Activated CD8-positive, alpha-beta T cell treated with anti-CD3 and anti-CD28 coated beads for 36 hours (primary cell): ENCODE results near the gene GYPE. TPM values are rescaled to one million over a fixed set of nuclear protein-coding genes. Genes with fewer than 3 reads are reported as not detected.
"Not testable (repeated sequence)": the region's sequence is repeated elsewhere in the genome, so short reads cannot be mapped to it uniquely, and the experiment has no call there.

Source experiments
- ATAC-seq: fragments of 200-7000 bp; cut with Tn5 transposase; one replicate; pipeline ENCODE4 v1.10.0; 2021; ENCODE audit warnings: mild to moderate bottlenecking, moderate library complexity
- CTCF ChIA-PET: fragments of 350-600 bp; sonication (Branson Sonifier 250); formaldehyde crosslinking; loops from one replicate; lab custom pipeline; 2021; ENCODE audit warnings: antibody characterized with exemption; lab: Charles Lee
- POLR2A ChIA-PET: fragments of 350-600 bp; sonication (Branson Sonifier 250); formaldehyde crosslinking; loops from one replicate; lab custom pipeline; 2021; ENCODE audit warnings: antibody characterized with exemption; lab: Charles Lee
- DNase-seq: peaks from one replicate; pipeline ENCODE4 v3.0.0-alpha.2; 2020
- H3K27ac Mint-ChIP-seq: one replicate; pipeline ENCODE4 v1.8.0; 2021; ENCODE audit warnings: mild to moderate bottlenecking, mixed read lengths
- H3K27me3 Mint-ChIP-seq: one replicate; pipeline ENCODE4 v1.8.0; 2021; ENCODE audit warnings: mixed read lengths
- H3K36me3 Mint-ChIP-seq: one replicate; pipeline ENCODE4 v1.8.0; 2021; ENCODE audit warnings: low read depth, mixed read lengths
- H3K4me1 Mint-ChIP-seq: one replicate; pipeline ENCODE4 v1.8.0; 2021; ENCODE audit warnings: low read depth, mixed read lengths
- H3K4me3 Mint-ChIP-seq: one replicate; pipeline ENCODE4 v1.8.0; 2021; ENCODE audit warnings: mild to moderate bottlenecking, moderate library complexity, mixed read lengths
- H3K9me3 Mint-ChIP-seq: one replicate; pipeline ENCODE4 v1.8.0; 2021; ENCODE audit warnings: mixed read lengths
- CTCF ChIP-seq: fragments of 200-600 bp; IDR thresholded peaks from one replicate; pipeline ENCODE4 v1.8.0; 2022; ENCODE audit warnings: antibody characterized with exemption, mild to moderate bottlenecking
- intact Hi-C: fragments of 100-400 bp; cut with micrococcal nuclease; formaldehyde crosslinking; loops from one replicate; pipeline ENCODE4 v1.10.0; 2022
- total RNA-seq, 2 experiments: library from RNA; stranded (reverse); gene quantifications; one replicate each; pipeline ENCODE4 v1.2.3, GENCODE V29; 2021

Gene GYPE
- total RNA-seq = under 1 TPM; 0.36 to 0.77 TPM

- H3K27ac Mint-ChIP-seq, ATAC-seq, H3K36me3 Mint-ChIP-seq, intact Hi-C loops, H3K27me3 Mint-ChIP-seq, CTCF ChIA-PET, DNase-seq, H3K4me3 Mint-ChIP-seq, POLR2A ChIA-PET, H3K4me1 Mint-ChIP-seq, H3K9me3 Mint-ChIP-seq: not testable (repeated sequence)
Measured at GRCh38 chr4:143905440-143905839, at the start of gene GYPE. GYPE (minus strand) TSS chr4:143905559; CDS start chr4:143905507, 52 bp downstream.

- H3K27me3 Mint-ChIP-seq, DNase-seq, H3K4me3 Mint-ChIP-seq, POLR2A ChIA-PET, H3K27ac Mint-ChIP-seq, H3K4me1 Mint-ChIP-seq, intact Hi-C loops, H3K36me3 Mint-ChIP-seq, CTCF ChIA-PET, ATAC-seq: not testable (repeated sequence)
- peaks cover 18% of the 10 kb centered on the region for H3K9me3 Mint-ChIP-seq
Measured at GRCh38 chr4:143951458-143951972, 46.2 kb upstream of the GYPE start.

- H3K27ac Mint-ChIP-seq, H3K36me3 Mint-ChIP-seq, H3K4me3 Mint-ChIP-seq, H3K27me3 Mint-ChIP-seq, POLR2A ChIA-PET, DNase-seq, CTCF ChIA-PET, H3K4me1 Mint-ChIP-seq, ATAC-seq, intact Hi-C loops: not testable (repeated sequence)
- peaks cover 17% of the 10 kb centered on the region for H3K9me3 Mint-ChIP-seq
Measured at GRCh38 chr4:143950967-143951366, 45.6 kb upstream of the GYPE start.

GRCh38 chr4:143950185-143950584 is 44.8 kb upstream of the GYPE start:
- ATAC-seq, H3K4me1 Mint-ChIP-seq, CTCF ChIA-PET, DNase-seq, H3K36me3 Mint-ChIP-seq, H3K4me3 Mint-ChIP-seq, intact Hi-C loops, H3K27ac Mint-ChIP-seq, POLR2A ChIA-PET, H3K27me3 Mint-ChIP-seq: not testable (repeated sequence)
- peaks cover 16% of the 10 kb centered on the region for H3K9me3 Mint-ChIP-seq

GRCh38 chr4:143947493-143947892 is 42.1 kb upstream of the GYPE start:
- CTCF ChIA-PET, H3K4me3 Mint-ChIP-seq, H3K36me3 Mint-ChIP-seq, H3K27me3 Mint-ChIP-seq, POLR2A ChIA-PET, H3K27ac Mint-ChIP-seq, intact Hi-C loops, DNase-seq, H3K4me1 Mint-ChIP-seq, ATAC-seq: not testable (repeated sequence)
- H3K9me3 Mint-ChIP-seq = peaks cover 12% of the 10 kb centered on the region

GRCh38 chr4:143940708-143941107 is 35.3 kb upstream of the GYPE start:
- H3K4me3 Mint-ChIP-seq, H3K9me3 Mint-ChIP-seq, H3K27ac Mint-ChIP-seq, POLR2A ChIA-PET, H3K27me3 Mint-ChIP-seq, CTCF ChIA-PET, intact Hi-C loops, H3K36me3 Mint-ChIP-seq, H3K4me1 Mint-ChIP-seq, ATAC-seq, DNase-seq: not testable (repeated sequence)

GRCh38 chr4:143939528-143939927 is 34.2 kb upstream of the GYPE start:
- Mint-ChIP-seq H3K36me3 (no peaks in the 10 kb centered on the region), H3K9me3 (no peaks in the 10 kb centered on the region), H3K4me3 (no peak overlapping the region), H3K27me3 (no peaks in the 10 kb centered on the region), H3K27ac (no peak overlapping the region), H3K4me1 (no peaks in the 10 kb centered on the region)
- ChIA-PET POLR2A (no interaction called here), CTCF (no interaction called here)
- DNase-seq (no peak), ATAC-seq (no peak)
- no peak for TF ChIP-seq CTCF
- intact Hi-C loops = no loop called here

- CTCF ChIA-PET, H3K4me3 Mint-ChIP-seq, H3K27me3 Mint-ChIP-seq, intact Hi-C loops, H3K27ac Mint-ChIP-seq, H3K4me1 Mint-ChIP-seq, ATAC-seq, DNase-seq, POLR2A ChIA-PET, H3K9me3 Mint-ChIP-seq, H3K36me3 Mint-ChIP-seq: not testable (repeated sequence)
Measured at GRCh38 chr4:143938890-143939289, 33.5 kb upstream of the GYPE start.
